Measurements from ENCODE around the gene ARCN1. TPM values are rescaled to one million over a fixed set of nuclear protein-coding genes. Genes with fewer than 3 reads are reported as not detected.
A peak's percentile ranks its signal among the peaks of the same experiment; 100 is the strongest.
"Not testable (repeated sequence)": the region's sequence is repeated elsewhere in the genome, so short reads cannot be mapped to it uniquely, and the experiment has no call there.

ARCN1 gene
- total and polyA plus RNA-seq, 2 donors from 2014 or later = 64.7 to 107 TPM

- FAIRE-seq = no peak
- intact Hi-C loops (cut with DNase I) = no loop called here
Measured at GRCh38 chr11:118596224-118597146, 24.3 kb downstream of the ARCN1 start.

GRCh38 chr11:118597556-118597955 is 25.3 kb downstream of the ARCN1 start:
- no peak for TF ChIP-seq CTCF (IDR thresholded peaks at IDR 0.05; ENCODE audit: borderline replicate concordance, extremely low read depth, insufficient read depth)
- no peak overlapping the region for H3K27ac ChIP-seq (ENCODE audit: low read depth in 2 of 2, low read length in 2 of 2)
- H3K4me3 ChIP-seq (ENCODE audit: low read length in 3 of 3) = no peak overlapping the region
- peaks cover 13 to 59% (median 41%) of the 10 kb centered on the region in 3 donors for H3K36me3 ChIP-seq (ENCODE audit: control insufficient read depth in 2 of 3, insufficient read depth in 3 of 3, low read length in 3 of 3)
- FAIRE-seq (no peak), DNase-seq (no peak)
- H3K9me3 ChIP-seq (ENCODE audit: control insufficient read depth in 2 of 3, insufficient read depth in 1 of 3, low read length in 3 of 3) = no peaks in the 10 kb centered on the region
- intact Hi-C loops (cut with DNase I) = no loop called here
- no peak overlapping the region for H3K9ac ChIP-seq (ENCODE audit: low read length in 3 of 3)
- no peaks in the 10 kb centered on the region for H3K27me3 ChIP-seq (ENCODE audit: control insufficient read depth, insufficient read depth, low read length)
- no peaks in the 10 kb centered on the region for H3K4me1 ChIP-seq (ENCODE audit: control insufficient read depth in 2 of 3, insufficient read depth in 2 of 3, low read depth in 1 of 3, low read length in 3 of 3)

More at GRCh38 chr11:118596224-118597146, 24.3 kb downstream of the ARCN1 start:
- no peak for TF ChIP-seq CTCF (IDR thresholded peaks at IDR 0.05; ENCODE audit: borderline replicate concordance, extremely low read depth, insufficient read depth)
- H3K9ac ChIP-seq (ENCODE audit: low read length in 3 of 3) = no peak overlapping the region
- DNase-seq = peak in 2 of 5 donors; percentile 51 to 57
- H3K27me3 ChIP-seq (ENCODE audit: control insufficient read depth, insufficient read depth, low read length) = no peaks in the 10 kb centered on the region
- no peaks in the 10 kb centered on the region for H3K4me1 ChIP-seq (ENCODE audit: control insufficient read depth in 2 of 3, insufficient read depth in 2 of 3, low read depth in 1 of 3, low read length in 3 of 3)
- H3K36me3 ChIP-seq (ENCODE audit: control insufficient read depth in 2 of 3, insufficient read depth in 3 of 3, low read length in 3 of 3) = peaks cover 9 to 51% (median 34%) of the 10 kb centered on the region in 3 donors
- no peak overlapping the region for H3K4me3 ChIP-seq (ENCODE audit: low read length in 3 of 3)
- H3K27ac ChIP-seq (ENCODE audit: low read depth in 2 of 2, low read length in 2 of 2) = no peak overlapping the region
- no peaks in the 10 kb centered on the region for H3K9me3 ChIP-seq (ENCODE audit: control insufficient read depth in 2 of 3, insufficient read depth in 1 of 3, low read length in 3 of 3)

GRCh38 chr11:118602331-118602730 is 30.1 kb downstream of the ARCN1 start:
- Histone ChIP-seq H3K27me3 (ENCODE audit: control insufficient read depth, insufficient read depth, low read length) (no peaks in the 10 kb centered on the region), H3K9ac (ENCODE audit: low read length in 3 of 3) (no peak overlapping the region), H3K4me1 (ENCODE audit: control insufficient read depth in 2 of 3, insufficient read depth in 2 of 3, low read depth in 1 of 3, low read length in 3 of 3) (peaks cover 13 to 30% (median 24%) of the 10 kb centered on the region in 3 donors), H3K36me3 (ENCODE audit: control insufficient read depth in 2 of 3, insufficient read depth in 3 of 3, low read length in 3 of 3) (peaks cover 7 to 35% (median 23%) of the 10 kb centered on the region in 3 donors), H3K4me3 (ENCODE audit: low read length in 3 of 3) (no peak overlapping the region), H3K27ac (ENCODE audit: low read depth in 2 of 2, low read length in 2 of 2) (no peak overlapping the region), H3K9me3 (ENCODE audit: control insufficient read depth in 2 of 3, insufficient read depth in 1 of 3, low read length in 3 of 3) (no peaks in the 10 kb centered on the region)
- DNase-seq (no peak), FAIRE-seq (no peak)
- no peak for TF ChIP-seq CTCF (IDR thresholded peaks at IDR 0.05; ENCODE audit: borderline replicate concordance, extremely low read depth, insufficient read depth)
- intact Hi-C loops (cut with DNase I) = no loop called here

GRCh38 chr11:118603709-118604108 is 31.5 kb downstream of the ARCN1 start:
- H3K27me3 ChIP-seq (ENCODE audit: control insufficient read depth, insufficient read depth, low read length); intact Hi-C loops (cut with DNase I); H3K9me3 ChIP-seq (ENCODE audit: control insufficient read depth in 2 of 3, insufficient read depth in 1 of 3, low read length in 3 of 3); DNase-seq; H3K27ac ChIP-seq (ENCODE audit: low read depth in 2 of 2, low read length in 2 of 2); H3K9ac ChIP-seq (ENCODE audit: low read length in 3 of 3); FAIRE-seq; H3K4me3 ChIP-seq (ENCODE audit: low read length in 3 of 3): not testable (repeated sequence)
- Histone ChIP-seq H3K4me1 (ENCODE audit: control insufficient read depth in 2 of 3, insufficient read depth in 2 of 3, low read depth in 1 of 3, low read length in 3 of 3) (peaks cover 13 to 31% (median 27%) of the 10 kb centered on the region in 3 donors), H3K36me3 (ENCODE audit: control insufficient read depth in 2 of 3, insufficient read depth in 3 of 3, low read length in 3 of 3) (peaks cover 4 to 28% (median 18%) of the 10 kb centered on the region in 3 donors)
